ENCODE measurements around the gene NOTCH4. TPM values are rescaled to one million over a fixed set of nuclear protein-coding genes. Genes with fewer than 3 reads are reported as not detected.

NOTCH4 gene
- total and polyA plus RNA-seq, 9 of the 15 experiments (the other 6 are each of a cell fraction or from before 2014, with no cell fraction given) = 0.24 to 4.3 (median 1.7) TPM

- TF ChIP-seq ZNF586 (CRISPR knock-in tag; conservative IDR thresholded peaks at IDR 0.05) = no peak
- peak; percentile 60 for TF ChIP-seq SMAD1 (IDR thresholded peaks at IDR 0.05; ENCODE audit: low read depth, low read length, partially characterized antibody)
- TF ChIP-seq NCOR1 (IDR thresholded peaks at IDR 0.05) = no peak
- TF ChIP-seq MTA3 (IDR thresholded peaks at IDR 0.05; ENCODE audit: borderline replicate concordance) = no peak
- no peak for TF ChIP-seq SOX6 (IDR thresholded peaks at IDR 0.05)
- no peak for TF ChIP-seq ZNF407 (IDR thresholded peaks at IDR 0.05; ENCODE audit: low read depth)
- no peak for TF ChIP-seq TARDBP (IDR thresholded peaks at IDR 0.05)
- TF ChIP-seq PML (IDR thresholded peaks at IDR 0.05; ENCODE audit: low read length) = peak; percentile 39; the same call in 1 of the 2 replicates
- peak in 1 of 2 experiments; percentile 64; a peak in 1 of 4 replicates for TF ChIP-seq SRF (CRISPR knock-in tag; IDR thresholded peaks at IDR 0.05)
- no peak for TF ChIP-seq IFI16 (CRISPR knock-in tag; IDR thresholded peaks at IDR 0.05)
- no peak for TF ChIP-seq MLX (CRISPR knock-in tag; conservative IDR thresholded peaks at IDR 0.05)
- TF ChIP-seq ZBTB11 (CRISPR knock-in tag; IDR thresholded peaks at IDR 0.05) = no peak
- 0 out of 2 replicates have a peak, but pooled peaks have one; percentile 27 for TF ChIP-seq ZNF133 (CRISPR knock-in tag; IDR thresholded peaks at IDR 0.05)
- TF ChIP-seq DNMT1 (IDR thresholded peaks at IDR 0.05) = peak; percentile 96
These were observed 28.8 kb downstream of the NOTCH4 start (continued) for GRCh38 chr6:32194825-32195651.

Data from K562 (cell line).